ENCODE measurements around the gene SPATS2L. TPM values are rescaled to one million over a fixed set of nuclear protein-coding genes. Genes with fewer than 3 reads are reported as not detected.

The SPATS2L gene
- polyA plus RNA-seq, 2 of the 4 experiments (the other 2 are of a cell fraction) = 85.2 to 202 TPM

DNA sequence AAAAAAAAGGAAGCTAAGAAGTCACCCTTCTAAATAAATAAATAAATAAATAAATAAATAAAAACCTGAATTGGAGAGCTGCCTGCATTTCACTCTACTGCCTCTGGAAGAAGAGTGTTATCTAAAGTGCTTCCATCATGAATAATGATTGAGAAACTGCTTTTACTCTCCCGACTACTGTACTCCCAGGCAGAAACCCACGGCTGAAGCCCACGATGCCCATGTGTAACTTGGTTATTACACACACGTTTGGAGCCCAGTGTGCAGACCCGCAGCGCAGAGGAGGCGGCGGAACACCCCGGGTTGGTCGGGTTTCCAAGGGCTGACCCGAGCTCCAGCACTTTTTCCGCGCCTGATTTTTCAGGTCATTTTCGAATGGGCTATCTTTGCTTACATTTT lies 697 bp upstream of the SPATS2L start:
- FAIRE-seq (no peak), ATAC-seq (peak; percentile 30 to 62; a peak in 4 of 6 replicates), DNase-seq (ENCODE audit: low read depth in 1 of 2, low spot score in 1 of 2) (peak; percentile 43 to 62)
- under 1% methylated on average over 14 of the region's 14 CpGs for WGBS (ENCODE audit: missing lambda C conversion rate)
- Histone ChIP-seq H3K27ac (peak overlapping the region; percentile 88 to 98), H3K4me2 (peak overlapping the region; percentile 77), H3K4me1 (peaks cover 61% of the 10 kb centered on the region), H3K9me3 (no peaks in the 10 kb centered on the region), H3K4me3 (peak overlapping the region; percentile 77)
- CTCF ChIA-PET = interaction anchor here (0.9 to 1.6 kb wide), 7 partner anchors 14 to 332 kb away, joined by 3 to 6 read pairs (median 4); no protein-coding TSS in a partner anchor
- TF ChIP-seq ZC3H11A (IDR thresholded peaks at IDR 0.05) (peak; percentile 98), FOSB (CRISPR knock-in tag; IDR thresholded peaks at IDR 0.05) (no peak)
- POLR2A ChIA-PET = interaction anchor here (0.6 to 1.0 kb wide), 3 partner anchors 109 to 321 kb away, joined by 3 to 5 read pairs (median 5); no protein-coding TSS in a partner anchor

DNA sequence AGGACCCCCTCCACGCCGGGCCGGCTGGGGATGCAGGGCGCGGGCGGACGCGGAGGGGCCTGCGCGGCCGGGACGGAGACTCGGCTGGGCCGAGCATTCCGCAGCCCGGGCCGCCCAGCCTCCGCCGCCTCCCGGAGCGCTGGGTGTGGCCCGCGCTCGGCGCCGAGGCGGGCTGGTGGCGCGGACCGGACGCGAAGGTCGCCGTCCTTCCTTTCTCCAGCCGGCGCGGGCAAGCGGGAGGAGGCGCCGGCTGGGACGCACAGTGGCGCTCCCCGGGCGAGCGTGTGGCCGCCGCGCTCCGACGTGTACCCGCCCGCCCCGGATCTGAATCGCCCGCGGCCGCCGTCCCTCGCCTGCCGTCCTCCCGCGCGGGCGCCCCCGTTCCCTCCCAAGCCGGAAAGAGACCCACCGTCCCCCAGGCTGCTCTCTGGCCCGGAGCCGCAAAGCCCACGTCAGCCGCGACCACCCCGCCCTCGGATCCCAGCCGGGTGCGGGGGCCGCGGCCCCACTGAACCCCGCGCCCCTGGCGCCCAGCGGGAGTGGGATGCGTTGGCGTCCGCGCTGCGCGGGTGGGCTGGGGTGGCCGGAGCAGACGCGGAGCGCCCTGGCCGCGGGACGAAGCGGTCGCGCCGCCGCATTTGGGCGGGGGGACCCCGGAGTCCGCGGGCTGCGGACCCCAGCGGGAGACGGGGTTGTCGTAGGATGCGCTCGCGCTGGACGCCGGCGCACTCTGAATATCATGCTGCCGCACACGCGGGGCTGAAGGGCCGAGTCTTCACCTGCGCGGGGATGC lies 634 bp downstream of the SPATS2L start:
- FAIRE-seq (no peak), ATAC-seq (peak; percentile 53 to 71), DNase-seq (ENCODE audit: low read depth in 1 of 2, low spot score in 1 of 2) (peak; percentile 18 to 42)
- Histone ChIP-seq H3K4me1 (peaks cover 61% of the 10 kb centered on the region), H3K27ac (peak overlapping the region; percentile 88 to 98), H3K4me2 (peak overlapping the region; percentile 77), H3K4me3 (peak overlapping the region; percentile 77), H3K9me3 (no peaks in the 10 kb centered on the region)
- TF ChIP-seq TP53 (CRISPR knock-in tag; IDR thresholded peaks at IDR 0.05) (no peak), RCOR1 (IDR thresholded peaks at IDR 0.05; ENCODE audit: low read depth, low read length) (no peak), POLR2A (IDR thresholded peaks at IDR 0.05; ENCODE audit: low read length) (peak; percentile 24; the same call in 1 of the 2 replicates), ESRRA (IDR thresholded peaks at IDR 0.05; ENCODE audit: borderline replicate concordance, low read length) (no peak), JUN (IDR thresholded peaks at IDR 0.05) (peak in 1 of 2 experiments; percentile 41; a peak in 1 of 5 replicates), SMC3 (IDR thresholded peaks at IDR 0.05) (0 out of 3 replicates have a peak, but pooled peaks have one; percentile 13), JUNB (IDR thresholded peaks at IDR 0.05) (no peak), ZSCAN20 (CRISPR knock-in tag; IDR thresholded peaks at IDR 0.05) (no peak), NFE2L2 (conservative IDR thresholded peaks at IDR 0.05; ENCODE audit: low read length) (no peak), SREBF2 (IDR thresholded peaks at IDR 0.05) (no peak), CHD2 (IDR thresholded peaks at IDR 0.05; ENCODE audit: low read length, partially characterized antibody) (no peak)
- WGBS (ENCODE audit: missing lambda C conversion rate) = 2% methylated on average over 14 of the region's 120 CpGs
- POLR2A ChIA-PET = interaction anchor here (0.6 kb wide), 1 partner anchor 35 kb away, joined by 3 read pairs; no protein-coding TSS in a partner anchor
- CTCF ChIA-PET = interaction anchor here (0.9 to 1.5 kb wide), 7 partner anchors 12 to 174 kb away, joined by 3 to 6 read pairs (median 3); no protein-coding TSS in a partner anchor

- under 1% methylated on average over 20 of the region's 20 CpGs for WGBS (ENCODE audit: missing lambda C conversion rate)
- ChIA-PET POLR2A (no interaction called here), CTCF (interaction anchor here (1.0 to 1.8 kb wide), 6 partner anchors 10 to 328 kb away, joined by 3 to 7 read pairs (median 3); no protein-coding TSS in a partner anchor)
- DNase-seq (ENCODE audit: low read depth in 1 of 2, low spot score in 1 of 2) = no peak
- peak overlapping the region; percentile 77 for H3K4me2 ChIP-seq
- peaks cover 54% of the 10 kb centered on the region for H3K4me1 ChIP-seq
- no peak for ATAC-seq
- FAIRE-seq = no peak
- TF ChIP-seq CEBPB (IDR thresholded peaks at IDR 0.05) (0 out of 4 replicates have a peak, but pooled peaks of 1 of the 2 experiments have one; percentile 4), ESRRA (IDR thresholded peaks at IDR 0.05; ENCODE audit: borderline replicate concordance, low read length) (no peak)
- H3K4me3 ChIP-seq = peak overlapping the region; percentile 77
- no peaks in the 10 kb centered on the region for H3K9me3 ChIP-seq
- peak overlapping the region; percentile 88 to 98 for H3K27ac ChIP-seq
Observed at GRCh38 chr2:200307724-200308545, 1.4 kb downstream of the SPATS2L start.

GRCh38 chr2:200308546-200309295 lies 2.2 kb downstream of the SPATS2L start:
- H3K9me3 ChIP-seq = no peaks in the 10 kb centered on the region
- peak overlapping the region; percentile 77 for H3K4me3 ChIP-seq
- TF ChIP-seq RCOR1 (IDR thresholded peaks at IDR 0.05; ENCODE audit: low read depth, low read length) = no peak
- no peak for TF ChIP-seq JUNB (IDR thresholded peaks at IDR 0.05)
- TF ChIP-seq KDM5A (IDR thresholded peaks at IDR 0.05) = no peak
- TF ChIP-seq CBX2 (IDR thresholded peaks at IDR 0.05; ENCODE audit: borderline replicate concordance, low read depth) = no peak
- no peak for TF ChIP-seq MYC (IDR thresholded peaks at IDR 0.05; ENCODE audit: borderline replicate concordance, low read length)
- TF ChIP-seq SMC3 (IDR thresholded peaks at IDR 0.05) = peak; percentile 48; the same call in 2 of the 3 replicates
- TF ChIP-seq, protein P1, sequence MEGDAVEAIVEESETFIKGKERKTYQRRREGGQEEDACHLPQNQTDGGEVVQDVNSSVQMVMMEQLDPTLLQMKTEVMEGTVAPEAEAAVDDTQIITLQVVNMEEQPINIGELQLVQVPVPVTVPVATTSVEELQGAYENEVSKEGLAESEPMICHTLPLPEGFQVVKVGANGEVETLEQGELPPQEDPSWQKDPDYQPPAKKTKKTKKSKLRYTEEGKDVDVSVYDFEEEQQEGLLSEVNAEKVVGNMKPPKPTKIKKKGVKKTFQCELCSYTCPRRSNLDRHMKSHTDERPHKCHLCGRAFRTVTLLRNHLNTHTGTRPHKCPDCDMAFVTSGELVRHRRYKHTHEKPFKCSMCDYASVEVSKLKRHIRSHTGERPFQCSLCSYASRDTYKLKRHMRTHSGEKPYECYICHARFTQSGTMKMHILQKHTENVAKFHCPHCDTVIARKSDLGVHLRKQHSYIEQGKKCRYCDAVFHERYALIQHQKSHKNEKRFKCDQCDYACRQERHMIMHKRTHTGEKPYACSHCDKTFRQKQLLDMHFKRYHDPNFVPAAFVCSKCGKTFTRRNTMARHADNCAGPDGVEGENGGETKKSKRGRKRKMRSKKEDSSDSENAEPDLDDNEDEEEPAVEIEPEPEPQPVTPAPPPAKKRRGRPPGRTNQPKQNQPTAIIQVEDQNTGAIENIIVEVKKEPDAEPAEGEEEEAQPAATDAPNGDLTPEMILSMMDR (IDR thresholded peaks at IDR 0.05) = peak; percentile 44; the same call in 2 of the 3 replicates
- TF ChIP-seq RAD21 (conservative IDR thresholded peaks at IDR 0.05 in 1 of 2, IDR thresholded peaks at IDR 0.05 in 1 of 2) = peak; percentile 32 to 46
- TF ChIP-seq EP300 (IDR thresholded peaks at IDR 0.05) = no peak
- TF ChIP-seq ZC3H11A (IDR thresholded peaks at IDR 0.05) = no peak
- DNase-seq (ENCODE audit: low read depth in 1 of 2, low spot score in 1 of 2) (no peak), FAIRE-seq (no peak), ATAC-seq (no peak)
- POLR2A ChIA-PET = no interaction called here
- H3K27ac ChIP-seq = peak overlapping the region; percentile 88 to 98; a peak in 5 of 6 replicates
- H3K4me1 ChIP-seq = peaks cover 47% of the 10 kb centered on the region
- 39% methylated on average over 5 of the region's 5 CpGs for WGBS (ENCODE audit: missing lambda C conversion rate)
- H3K4me2 ChIP-seq = peak overlapping the region; percentile 77
- CTCF ChIA-PET = interaction anchor here (0.8 to 1.8 kb wide), 6 partner anchors 9 to 329 kb away, joined by 3 to 7 read pairs (median 3); no protein-coding TSS in a partner anchor

All from A549 (cell line).